GM18508 (cell line): ENCODE measurements around the gene MYOC.
"Not testable (repeated sequence)": the region's sequence is repeated elsewhere in the genome, so short reads cannot be mapped to it uniquely, and the experiment has no call there.

Experiments
- ATAC-seq: cut with Tn5 transposase; IDR thresholded peaks from one replicate; pipeline ENCODE4 v1.9.1; 2021; ENCODE audit warnings: moderate number of reproducible peaks; ENCODE audit not compliant: insufficient read depth, unreplicated experiment

Gene MYOC

GRCh38 chr1:171613282-171613681 is 39.2 kb downstream of the MYOC start:
- ATAC-seq: no peak

GRCh38 chr1:171611306-171611705 is 41.2 kb downstream of the MYOC start:
- ATAC-seq: no peak

- peak; percentile 44 for ATAC-seq
Observed at GRCh38 chr1:171610385-171610784, 42.1 kb downstream of the MYOC start.

GRCh38 chr1:171606402-171606941 is 46.0 kb downstream of the MYOC start:
- ATAC-seq: peak; percentile 41

- not testable (repeated sequence) for ATAC-seq
Observed at GRCh38 chr1:171603042-171603441, 49.4 kb downstream of the MYOC start.

GRCh38 chr1:171600862-171601261 is 51.6 kb downstream of the MYOC start:
- ATAC-seq: no peak

- not testable (repeated sequence) for ATAC-seq
Observed at GRCh38 chr1:171600310-171600709, 52.2 kb downstream of the MYOC start.

- ATAC-seq: no peak
Observed at GRCh38 chr1:171597203-171597602, 55.3 kb downstream of the MYOC start.

GRCh38 chr1:171596705-171597104 is 55.8 kb downstream of the MYOC start:
- ATAC-seq: no peak

- ATAC-seq: no peak
Observed at GRCh38 chr1:171596119-171596518, 56.4 kb downstream of the MYOC start.

- no peak for ATAC-seq
Observed at GRCh38 chr1:171595324-171595723, 57.2 kb downstream of the MYOC start.

GRCh38 chr1:171590022-171590421 is 62.5 kb downstream of the MYOC start:
- ATAC-seq: no peak

GRCh38 chr1:171588230-171588629 is 64.3 kb downstream of the MYOC start:
- ATAC-seq: no peak

GRCh38 chr1:171585715-171586114 is 66.8 kb downstream of the MYOC start:
- ATAC-seq: no peak
